ENCODE measurements around the gene CCHCR1. TPM values are rescaled to one million over a fixed set of nuclear protein-coding genes. Genes with fewer than 3 reads are reported as not detected.

The CCHCR1 gene
- total and polyA plus RNA-seq, 2 of the 13 experiments (the other 11 are each of a cell fraction or from before 2014, with no cell fraction given), result 14.6 to 28.2 TPM

- TF ChIP-seq ATF5 (CRISPR knock-in tag; IDR thresholded peaks at IDR 0.05; ENCODE audit: low read depth) (no peak), GATA4 (IDR thresholded peaks at IDR 0.05; ENCODE audit: borderline replicate concordance, low read depth) (no peak), FUBP1 (CRISPR knock-in tag; IDR thresholded peaks at IDR 0.05; ENCODE audit: borderline replicate concordance) (no peak), HMG20A (CRISPR knock-in tag; IDR thresholded peaks at IDR 0.05; ENCODE audit: borderline replicate concordance) (no peak), ZNF597 (CRISPR knock-in tag; IDR thresholded peaks at IDR 0.05) (no peak), ZSCAN9 (CRISPR knock-in tag; IDR thresholded peaks at IDR 0.05; ENCODE audit: borderline replicate concordance) (0 out of 2 replicates have a peak, but pooled peaks have one; percentile 30), YY1 (IDR thresholded peaks at IDR 0.05; ENCODE audit: insufficient read depth, insufficient replicate concordance, low read depth, low read length) (peak; percentile 27), ZNF713 (CRISPR knock-in tag; IDR thresholded peaks at IDR 0.05) (no peak), ZNF460 (CRISPR knock-in tag; IDR thresholded peaks at IDR 0.05; ENCODE audit: borderline replicate concordance) (peak; percentile 25; the same call in 1 of the 2 replicates), ATF2 (CRISPR knock-in tag; IDR thresholded peaks at IDR 0.05) (0 out of 2 replicates have a peak, but pooled peaks have one; percentile 41), ATF3 (CRISPR knock-in tag; IDR thresholded peaks at IDR 0.05) (0 out of 2 replicates have a peak, but pooled peaks have one; percentile 40), ZBTB10 (CRISPR knock-in tag; IDR thresholded peaks at IDR 0.05; ENCODE audit: borderline replicate concordance) (peak; percentile 61; the same call in 1 of the 2 replicates), PTBP1 (IDR thresholded peaks at IDR 0.05; ENCODE audit: low read depth, low read length, poor library complexity, severe bottlenecking) (no peak), AFF4 (CRISPR knock-in tag; IDR thresholded peaks at IDR 0.05) (no peak), TSC22D2 (CRISPR knock-in tag; IDR thresholded peaks at IDR 0.05; ENCODE audit: borderline replicate concordance) (no peak)
These were observed 40.1 kb upstream of the CCHCR1 start (continued) for GRCh38 chr6:31197559-31198305.

All from HepG2 (cell line).